ENCODE measurements around the gene MYO5B.
"Not testable (repeated sequence)": the region's sequence is repeated elsewhere in the genome, so short reads cannot be mapped to it uniquely, and the experiment has no call there.

Gene MYO5B

GRCh38 chr18:49893036-49893435 lies 301.9 kb downstream of the MYO5B start:
- TF ChIP-seq, protein P1, sequence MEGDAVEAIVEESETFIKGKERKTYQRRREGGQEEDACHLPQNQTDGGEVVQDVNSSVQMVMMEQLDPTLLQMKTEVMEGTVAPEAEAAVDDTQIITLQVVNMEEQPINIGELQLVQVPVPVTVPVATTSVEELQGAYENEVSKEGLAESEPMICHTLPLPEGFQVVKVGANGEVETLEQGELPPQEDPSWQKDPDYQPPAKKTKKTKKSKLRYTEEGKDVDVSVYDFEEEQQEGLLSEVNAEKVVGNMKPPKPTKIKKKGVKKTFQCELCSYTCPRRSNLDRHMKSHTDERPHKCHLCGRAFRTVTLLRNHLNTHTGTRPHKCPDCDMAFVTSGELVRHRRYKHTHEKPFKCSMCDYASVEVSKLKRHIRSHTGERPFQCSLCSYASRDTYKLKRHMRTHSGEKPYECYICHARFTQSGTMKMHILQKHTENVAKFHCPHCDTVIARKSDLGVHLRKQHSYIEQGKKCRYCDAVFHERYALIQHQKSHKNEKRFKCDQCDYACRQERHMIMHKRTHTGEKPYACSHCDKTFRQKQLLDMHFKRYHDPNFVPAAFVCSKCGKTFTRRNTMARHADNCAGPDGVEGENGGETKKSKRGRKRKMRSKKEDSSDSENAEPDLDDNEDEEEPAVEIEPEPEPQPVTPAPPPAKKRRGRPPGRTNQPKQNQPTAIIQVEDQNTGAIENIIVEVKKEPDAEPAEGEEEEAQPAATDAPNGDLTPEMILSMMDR (conservative IDR thresholded peaks at IDR 0.05; ENCODE audit: control insufficient read depth, insufficient read depth, low read depth, low read length), result no peak
- H3K4me3 ChIP-seq (ENCODE audit: control insufficient read depth, low read depth, low read length), result no peak overlapping the region
- DNase-seq (ENCODE audit: low read depth), result no peak

DNA sequence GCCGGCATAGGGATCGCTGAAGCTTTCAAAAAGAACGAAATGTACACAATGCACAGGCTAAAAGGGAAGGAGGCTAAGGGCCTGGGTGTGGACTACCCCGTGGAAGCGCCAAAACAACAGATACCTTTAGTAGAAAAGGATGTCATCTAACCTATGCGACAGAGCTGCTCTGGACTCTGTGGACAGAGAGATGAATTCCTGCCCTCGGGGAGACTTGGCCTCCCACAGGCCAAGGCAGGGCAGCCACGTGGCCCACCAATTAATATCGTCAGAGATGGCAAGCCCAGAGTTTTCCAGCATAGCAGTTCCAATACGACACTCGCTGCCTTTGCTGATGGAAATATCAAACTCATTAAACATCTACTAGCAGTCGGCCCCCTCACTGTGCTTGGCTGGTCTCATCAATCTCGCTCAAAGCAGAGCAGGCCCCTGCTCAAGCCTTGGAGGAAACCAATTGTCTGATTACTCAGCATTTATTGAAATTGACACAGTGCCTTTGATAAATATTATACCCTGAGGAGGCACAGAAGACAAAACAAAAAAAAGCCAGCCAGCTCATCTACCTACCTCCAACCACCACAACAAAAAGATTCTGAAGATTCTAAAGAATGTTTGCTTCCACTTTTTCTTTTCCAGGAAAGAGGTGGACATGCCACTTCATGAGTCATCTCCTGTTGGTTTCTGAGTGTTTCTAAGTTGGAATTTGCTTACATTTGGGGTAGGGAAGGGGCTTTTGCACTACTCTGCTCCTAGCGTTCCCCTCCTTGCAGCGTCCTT lies 302.6 kb downstream of the MYO5B start:
- DNase-seq (ENCODE audit: low read depth), result no peak
- TF ChIP-seq, protein P1 (conservative IDR thresholded peaks at IDR 0.05; ENCODE audit: control insufficient read depth, insufficient read depth, low read depth, low read length), result no peak
- no peak overlapping the region for H3K4me3 ChIP-seq (ENCODE audit: control insufficient read depth, low read depth, low read length)

DNA sequence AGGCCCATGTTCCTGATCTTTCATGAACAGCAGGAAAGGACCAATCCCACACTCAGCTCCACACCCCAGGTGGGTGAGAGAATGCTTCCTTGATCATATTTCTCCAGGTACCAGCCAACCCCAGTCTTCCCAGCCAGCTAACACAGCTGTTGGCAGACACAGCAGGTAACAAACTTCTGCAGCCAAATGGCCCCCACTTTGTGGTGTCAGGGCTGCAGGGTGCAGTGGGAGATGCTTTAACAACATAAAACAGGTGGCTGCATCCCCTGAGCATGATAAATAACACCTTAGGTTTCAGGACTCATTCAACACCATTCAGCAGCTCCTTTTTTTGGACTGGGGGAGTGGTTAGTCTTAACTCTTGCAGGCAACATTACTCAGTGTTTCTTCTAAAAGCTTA lies 304.9 kb downstream of the MYO5B start:
- no peak overlapping the region for H3K4me3 ChIP-seq (ENCODE audit: control insufficient read depth, low read depth, low read length)
- TF ChIP-seq, protein P1 (conservative IDR thresholded peaks at IDR 0.05; ENCODE audit: control insufficient read depth, insufficient read depth, low read depth, low read length), result no peak
- no peak for DNase-seq (ENCODE audit: low read depth)

GRCh38 chr18:49889552-49889951 lies 305.4 kb downstream of the MYO5B start:
- not testable (repeated sequence) for DNase-seq (ENCODE audit: low read depth)

GRCh38 chr18:49886891-49887764 lies 307.8 kb downstream of the MYO5B start:
- no peak overlapping the region for H3K4me3 ChIP-seq (ENCODE audit: control insufficient read depth, low read depth, low read length)
- no peak for DNase-seq (ENCODE audit: low read depth)
- TF ChIP-seq, protein P1 (conservative IDR thresholded peaks at IDR 0.05; ENCODE audit: control insufficient read depth, insufficient read depth, low read depth, low read length), result no peak

More at GRCh38 chr18:49889552-49889951, 305.4 kb downstream of the MYO5B start:
- H3K4me3 ChIP-seq (ENCODE audit: control insufficient read depth, low read depth, low read length), result not testable (repeated sequence)

DNA sequence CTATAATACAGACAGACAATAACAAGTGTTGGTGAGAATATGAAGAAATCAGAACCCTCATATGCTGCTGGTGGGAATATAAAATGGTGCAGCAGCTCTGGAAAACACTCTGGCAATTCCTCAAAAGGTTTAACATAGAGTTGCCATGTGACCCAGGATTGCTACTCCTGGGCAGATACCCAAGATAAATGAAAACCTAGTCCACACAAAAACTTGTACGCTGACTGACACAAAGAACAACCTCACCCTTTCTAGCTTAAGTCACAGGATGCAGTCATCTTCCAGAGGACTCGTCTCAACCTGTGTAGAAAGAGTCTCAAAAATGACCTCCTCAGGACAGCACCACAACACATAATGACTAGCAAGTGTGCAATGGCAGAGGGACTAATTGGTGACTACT lies 310.0 kb downstream of the MYO5B start:
- DNase-seq (ENCODE audit: low read depth), result no peak
- TF ChIP-seq, protein P1 (conservative IDR thresholded peaks at IDR 0.05; ENCODE audit: control insufficient read depth, insufficient read depth, low read depth, low read length), result no peak
- no peak overlapping the region for H3K4me3 ChIP-seq (ENCODE audit: control insufficient read depth, low read depth, low read length)

- H3K4me3 ChIP-seq (ENCODE audit: control insufficient read depth, low read depth, low read length), result no peak overlapping the region
- TF ChIP-seq, protein P1 (conservative IDR thresholded peaks at IDR 0.05; ENCODE audit: control insufficient read depth, insufficient read depth, low read depth, low read length), result no peak
- no peak for DNase-seq (ENCODE audit: low read depth)
Measured at GRCh38 chr18:49884465-49884864, 310.5 kb downstream of the MYO5B start.
